HK-2 (cell line): Measurements from ENCODE around the gene HID1.
A peak's percentile ranks its signal among the peaks of the same experiment; 100 is the strongest.

Experiments
- DNase-seq: peaks from one replicate; pipeline ENCODE4 v3.0.0-alpha.2; 2018; ENCODE audit not compliant: unreplicated experiment

HID1 gene

GRCh38 chr17:74947041-74947754 is 25.4 kb downstream of the HID1 start:
- no peak for DNase-seq

GRCh38 chr17:74946641-74947040 is 25.9 kb downstream of the HID1 start:
- no peak for DNase-seq

- DNase-seq = no peak
Measured at GRCh38 chr17:74945543-74945942, 27.0 kb downstream of the HID1 start.

GRCh38 chr17:74943808-74944522 is 28.6 kb downstream of the HID1 start:
- DNase-seq = no peak

GRCh38 chr17:74941128-74941725 is 31.3 kb downstream of the HID1 start:
- no peak for DNase-seq

- no peak for DNase-seq
Measured at GRCh38 chr17:74939534-74939933, 33.0 kb downstream of the HID1 start.

- DNase-seq = no peak
Measured at GRCh38 chr17:74938194-74938950, 34.2 kb downstream of the HID1 start.

GRCh38 chr17:74937064-74938051 is 35.2 kb downstream of the HID1 start:
- DNase-seq = no peak

- no peak for DNase-seq
Measured at GRCh38 chr17:74936470-74936799, 36.1 kb downstream of the HID1 start.

GRCh38 chr17:74935585-74936469 is 36.7 kb downstream of the HID1 start, which contains the start of gene OTOP3:
TSS of gene OTOP3 (plus strand) at chr17:74935898. CDS start at chr17:74935922, 24 bp downstream.
- DNase-seq = no peak

- DNase-seq = no peak
Measured at GRCh38 chr17:74935048-74935447, 37.5 kb downstream of the HID1 start.

- DNase-seq = no peak
Measured at GRCh38 chr17:74930535-74931036, 42.0 kb downstream of the HID1 start.

- no peak for DNase-seq
Measured at GRCh38 chr17:74928786-74929185, 43.8 kb downstream of the HID1 start.

- no peak for DNase-seq
Measured at GRCh38 chr17:74925242-74925641, 47.3 kb downstream of the HID1 start.

GRCh38 chr17:74924250-74924948 is 48.2 kb downstream of the HID1 start, which contains the start of gene OTOP2:
TSS of gene OTOP2 (plus strand) at chr17:74924273. CDS start at chr17:74924633, 360 bp downstream.
- no peak for DNase-seq

- peak; percentile 74 for DNase-seq
Measured at GRCh38 chr17:74923538-74924249, 48.9 kb downstream of the HID1 start.

GRCh38 chr17:74922694-74923537 is 49.6 kb downstream of the HID1 start, which contains the start of gene USH1G:
TSS of gene USH1G (minus strand) at chr17:74923255. CDS start at chr17:74923073, 182 bp downstream.
- no peak for DNase-seq
